NCI-H146 (cell line): ENCODE measurements around the gene NIP7.
"Not testable (repeated sequence)": the region's sequence is repeated elsewhere in the genome, so short reads cannot be mapped to it uniquely, and the experiment has no call there.

ENCODE experiments used
- DNase-seq: peaks from one replicate; lab custom pipeline; 2025; lab: John Stamatoyannopoulos, UW

NIP7 gene

DNA sequence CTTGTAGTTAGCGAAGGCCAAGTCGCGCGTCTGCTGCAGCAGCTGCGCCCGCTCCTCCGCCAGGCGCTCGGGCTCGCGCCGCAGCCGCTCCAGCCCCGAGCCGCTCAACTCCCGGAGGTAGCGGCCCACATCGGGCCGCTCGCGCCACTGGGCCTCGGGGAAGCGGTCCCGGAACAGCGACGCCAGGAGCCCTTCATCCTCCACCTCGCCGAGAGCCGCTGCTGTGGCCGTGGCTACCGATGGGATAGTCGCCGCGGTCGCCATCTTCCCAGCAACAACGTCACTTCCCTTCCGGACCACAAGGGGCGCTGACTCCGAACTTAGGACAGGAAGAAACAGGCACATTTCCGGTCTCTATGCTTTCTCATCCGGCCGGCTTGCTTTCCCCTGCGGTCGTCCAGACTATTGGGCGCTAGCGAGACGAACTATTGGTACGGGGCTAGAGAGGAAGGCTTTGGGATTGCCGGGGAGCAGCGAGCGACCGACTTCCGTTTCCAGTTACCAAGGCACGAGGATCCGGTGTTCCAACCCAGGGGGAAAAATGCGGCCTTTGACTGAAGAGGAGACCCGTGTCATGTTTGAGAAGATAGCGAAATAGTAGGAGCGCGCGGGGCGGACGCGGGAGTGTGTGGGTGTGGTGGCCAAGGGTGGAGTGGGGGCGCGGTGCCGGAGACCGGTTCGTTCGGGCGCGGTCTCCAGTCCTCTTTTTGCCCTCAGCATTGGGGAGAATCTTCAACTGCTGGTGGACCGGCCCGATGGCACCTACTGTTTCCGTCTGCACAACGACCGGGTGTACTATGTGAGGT is at the start of gene NIP7, which contains the start of gene COG8:
Gene NIP7, plus strand, starts transcription at position 484 of the 806 bp plus-strand sequence. Its CDS starts 58 bp downstream, at position 542.
Gene COG8, minus strand, starts transcription at position 276 of the 806 bp plus-strand sequence. Its CDS starts 12 bp downstream, at position 264.
- DNase-seq, result peak; percentile 96

- not testable (repeated sequence) for DNase-seq
Measured at GRCh38 chr16:69291657-69292056, 47.9 kb upstream of the NIP7 start.

- no peak for DNase-seq
Measured at GRCh38 chr16:69293401-69293800, 46.2 kb upstream of the NIP7 start.

DNA sequence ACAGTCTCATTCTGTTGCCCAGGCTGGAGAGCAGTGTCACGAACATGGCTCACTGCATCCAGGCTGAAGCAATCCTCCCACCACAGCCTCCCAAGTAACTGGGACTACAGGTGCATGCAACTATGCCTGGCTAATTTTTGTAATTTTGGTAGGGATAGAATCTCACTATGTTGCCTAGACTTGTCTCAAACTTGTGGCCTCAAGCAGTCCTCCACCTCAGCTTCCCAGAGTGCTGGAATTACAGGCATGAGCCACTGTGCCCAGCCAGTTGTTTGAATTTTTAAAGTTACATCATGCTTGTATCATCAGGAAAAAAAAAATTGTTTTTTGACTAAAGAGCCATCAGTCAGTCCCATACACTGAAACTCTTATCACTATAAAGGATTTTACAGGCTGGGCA is 45.5 kb upstream of the NIP7 start:
- no peak for DNase-seq

DNA sequence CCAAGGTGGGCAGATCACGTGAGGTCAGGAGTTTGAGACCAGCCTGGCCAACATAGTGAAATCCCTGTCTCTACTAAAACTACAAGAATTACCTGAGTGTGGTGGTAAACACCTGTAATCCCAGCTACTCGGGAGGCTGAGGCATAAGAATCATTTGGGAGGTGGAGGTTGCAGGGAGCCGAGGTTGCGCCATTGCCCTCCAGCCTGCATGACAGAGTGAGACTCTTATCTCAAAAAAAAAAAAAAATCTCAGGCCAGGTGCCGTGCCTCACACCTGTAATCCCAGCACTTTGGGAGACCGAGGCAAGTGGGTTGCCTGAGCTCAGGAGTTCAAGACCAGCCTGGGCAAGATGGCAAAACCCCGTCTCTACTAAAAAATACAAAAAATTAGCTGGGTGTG is 42.8 kb upstream of the NIP7 start:
- not testable (repeated sequence) for DNase-seq

- no peak for DNase-seq
Measured at GRCh38 chr16:69298261-69298660, 41.3 kb upstream of the NIP7 start.

- no peak for DNase-seq
Measured at GRCh38 chr16:69301187-69301586, 38.4 kb upstream of the NIP7 start.

DNA sequence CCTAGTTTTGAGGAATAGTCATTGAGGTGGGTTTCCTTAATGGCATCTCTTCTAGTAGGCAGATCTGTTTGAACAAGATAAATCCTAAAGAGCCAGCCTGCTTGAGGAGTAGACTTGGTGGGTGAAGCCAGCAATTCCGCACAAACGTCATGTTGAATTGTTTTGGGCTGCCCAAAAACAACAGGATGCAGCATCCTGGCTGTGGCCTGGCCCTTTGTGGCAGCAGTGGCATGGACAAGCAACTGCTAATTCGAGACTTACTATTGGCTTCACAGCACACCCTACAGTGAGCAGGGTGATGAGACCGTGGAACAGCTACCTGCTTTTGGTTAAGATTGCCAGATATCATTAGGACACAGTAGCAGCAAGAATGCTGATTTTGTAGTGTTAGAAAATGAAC is 37.7 kb upstream of the NIP7 start:
- no peak for DNase-seq

DNA sequence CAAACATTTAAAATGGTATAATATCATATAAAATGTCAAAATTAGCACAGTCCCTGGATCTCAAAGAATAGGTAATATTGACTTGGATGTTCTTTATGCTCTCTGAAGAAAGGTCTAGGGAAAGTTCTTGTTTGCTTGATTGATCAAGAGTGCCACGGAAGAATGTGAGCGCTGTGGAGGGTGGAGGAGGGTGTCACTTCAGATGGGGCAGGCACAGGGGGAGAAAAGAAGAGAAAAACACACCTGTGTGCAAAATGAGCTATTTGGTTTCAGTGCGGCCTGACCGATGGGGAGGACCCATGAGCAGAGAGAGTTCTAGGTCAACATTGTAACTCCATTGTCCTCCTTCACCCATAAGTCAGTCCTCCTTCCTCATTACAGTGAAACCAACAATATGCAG is 37.3 kb upstream of the NIP7 start:
- no peak for DNase-seq

- DNase-seq, result no peak
Measured at GRCh38 chr16:69306031-69306430, 33.5 kb upstream of the NIP7 start.

DNA sequence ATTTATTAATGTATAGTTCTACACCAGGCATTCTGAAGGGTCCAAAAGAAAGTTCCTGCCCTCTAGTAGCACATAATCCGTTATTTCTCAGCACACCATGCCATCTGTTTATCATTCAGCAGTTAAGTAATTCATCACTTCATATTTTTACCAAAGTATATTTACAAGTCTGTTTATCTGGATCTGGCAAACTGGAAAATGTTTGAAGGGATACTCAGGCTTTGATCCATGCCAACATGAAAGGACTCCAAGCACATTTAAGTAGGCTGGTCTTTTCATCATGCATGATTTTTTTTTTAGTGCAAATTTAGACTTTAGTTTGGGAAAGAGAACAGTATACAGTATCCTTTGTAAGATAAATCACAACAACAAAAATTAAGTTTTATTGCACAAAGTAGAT is 32.5 kb upstream of the NIP7 start:
- no peak for DNase-seq

DNA sequence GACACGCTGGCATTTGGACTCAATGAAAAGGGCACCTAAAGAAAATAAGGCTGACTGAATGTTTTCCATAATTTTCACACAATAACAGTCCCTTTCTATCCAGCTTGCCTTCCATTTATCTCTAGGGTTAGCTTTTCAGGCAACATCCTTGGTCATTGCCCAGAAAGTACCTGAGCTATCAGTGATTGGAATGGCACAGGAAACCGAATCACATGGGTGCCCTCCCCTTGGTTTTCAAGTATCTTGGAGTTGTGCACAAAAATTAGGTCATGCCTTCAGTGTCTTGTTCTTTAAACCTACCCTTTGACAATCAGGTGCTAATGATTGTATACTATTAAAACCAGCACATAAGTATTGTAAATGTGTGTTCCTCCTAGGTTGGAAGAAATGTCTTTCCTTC is 31.7 kb upstream of the NIP7 start:
- no peak for DNase-seq

- no peak for DNase-seq
Measured at GRCh38 chr16:69309316-69309715, 30.3 kb upstream of the NIP7 start.

DNA sequence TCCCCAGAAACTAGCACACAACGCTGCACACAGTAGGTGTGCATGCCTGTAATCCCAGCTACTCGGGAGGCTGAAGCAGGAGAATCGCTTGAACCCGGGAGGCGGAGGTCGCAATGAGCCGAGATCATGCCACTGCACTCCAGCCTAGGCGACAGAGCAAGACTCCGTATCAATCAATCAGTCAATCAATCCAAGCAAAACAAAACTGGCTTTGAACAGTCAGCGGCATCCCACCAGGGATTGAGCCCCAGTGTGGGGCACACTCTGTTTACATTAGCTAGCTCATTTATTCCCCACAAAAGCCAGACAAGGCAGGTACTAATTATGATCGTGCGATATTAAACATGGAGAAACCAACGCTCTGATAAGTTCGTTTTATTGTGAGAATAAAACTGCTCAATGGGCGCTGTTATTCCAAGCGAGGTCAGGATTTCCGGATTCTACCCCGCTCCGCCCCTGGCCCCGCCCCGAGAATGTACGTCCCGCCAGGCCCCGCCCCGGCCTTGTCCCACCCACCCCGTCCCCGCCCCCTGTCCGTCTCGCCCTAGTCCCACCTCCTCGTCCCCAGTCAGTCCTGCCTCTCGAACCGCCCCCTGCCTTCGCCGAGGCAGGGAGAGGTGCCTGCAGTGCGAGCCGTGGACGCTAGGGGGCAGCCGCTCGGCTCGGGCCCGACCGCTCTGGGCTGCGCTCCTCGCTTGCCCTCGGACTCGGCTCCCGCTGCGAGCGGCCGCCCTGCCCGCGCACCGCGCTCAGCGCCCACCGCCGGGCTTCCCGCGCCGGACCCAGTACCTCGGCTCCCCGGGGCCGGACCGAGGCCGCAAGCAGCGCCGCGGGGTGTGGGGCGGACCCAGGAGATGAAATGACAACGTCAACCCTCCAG is 28.7 kb upstream of the NIP7 start, which contains the start of gene VPS4A:
Gene VPS4A, plus strand, starts transcription at position 698 of the 880 bp plus-strand sequence. Its CDS starts 162 bp downstream, at position 860.
- peak; percentile 91 for DNase-seq

DNA sequence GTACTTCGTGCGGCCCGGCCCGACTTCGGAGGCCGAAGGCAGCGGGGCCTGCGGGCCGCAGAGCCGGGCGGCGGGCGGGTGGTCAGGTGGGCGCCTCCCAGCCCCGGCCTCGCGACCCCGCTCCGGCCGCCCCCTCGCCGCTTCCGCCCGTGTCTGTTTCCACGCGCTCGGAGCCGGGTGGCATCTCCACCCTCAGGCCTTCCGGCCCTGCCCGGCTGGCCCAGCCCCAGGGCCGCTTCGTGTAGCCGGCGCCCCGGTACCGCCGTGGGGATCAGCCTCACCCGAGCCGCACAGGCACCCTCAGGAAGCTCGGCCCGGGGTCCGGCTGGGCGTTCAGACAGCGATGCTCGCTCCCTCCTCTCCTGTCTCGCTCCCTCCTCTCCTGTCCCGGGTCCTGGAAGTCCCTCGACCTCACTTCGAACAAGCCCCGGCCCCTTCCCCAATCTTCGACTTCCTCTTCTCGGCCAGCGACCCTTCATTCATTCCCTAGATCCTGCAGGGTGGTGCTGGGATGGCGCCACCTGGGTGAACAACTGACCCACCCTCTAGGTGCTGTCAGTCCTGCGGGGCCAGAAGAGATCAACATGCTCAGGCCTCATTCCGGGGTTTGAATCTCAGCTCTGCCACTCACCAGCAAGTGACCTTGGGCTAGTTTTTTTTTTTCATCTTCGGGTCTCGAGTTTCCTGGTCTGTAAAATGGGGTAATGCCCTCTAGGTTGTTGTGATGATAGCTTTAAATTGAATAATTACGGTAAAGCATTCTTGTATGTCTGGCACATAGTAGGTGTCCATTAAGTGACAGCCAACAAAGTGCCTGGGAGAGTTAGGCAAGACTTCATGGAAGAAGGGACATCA is 27.8 kb upstream of the NIP7 start:
- no peak for DNase-seq

DNA sequence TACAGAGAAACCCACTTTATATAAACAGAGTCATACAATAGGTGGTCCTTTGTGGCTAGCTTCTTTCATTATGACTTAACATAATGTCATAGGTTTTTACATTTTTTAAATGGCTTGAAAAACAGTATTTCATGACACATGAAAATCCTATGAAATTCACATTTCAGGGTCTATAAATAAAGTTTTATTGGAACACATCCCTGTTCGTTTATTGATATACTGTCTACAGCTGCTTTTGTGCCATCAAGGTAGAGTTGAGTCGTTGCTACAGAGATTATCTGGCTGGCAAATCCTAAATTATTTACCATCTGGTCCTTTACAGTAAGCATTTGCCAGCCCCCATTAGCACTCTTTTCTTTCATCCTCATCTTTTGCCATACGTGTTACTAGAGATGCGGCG is 26.1 kb upstream of the NIP7 start:
- no peak for DNase-seq

DNA sequence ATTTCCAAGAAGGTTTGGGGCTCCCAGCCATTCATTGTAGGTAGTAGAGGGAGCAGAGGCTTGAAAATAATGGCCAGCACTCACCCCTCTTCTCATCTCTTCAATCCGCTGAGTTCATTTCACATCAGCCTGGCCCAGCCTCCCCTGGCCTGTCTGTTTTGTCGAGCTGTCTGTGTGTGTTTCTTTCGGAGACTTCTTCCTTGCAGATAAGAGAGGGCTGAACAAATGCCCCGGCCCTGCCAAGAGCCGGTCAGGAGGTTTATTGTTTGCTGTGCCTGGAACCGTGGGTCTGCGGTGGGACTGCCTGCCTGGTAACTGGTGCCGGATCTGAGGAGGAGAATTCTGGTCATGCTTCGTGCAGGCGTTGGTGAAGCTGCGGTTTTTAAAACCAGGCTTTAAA is 25.0 kb upstream of the NIP7 start:
- DNase-seq, result no peak

GRCh38 chr16:69315486-69316311 is 23.9 kb upstream of the NIP7 start:
- no peak for DNase-seq

- no peak for DNase-seq
Measured at GRCh38 chr16:69316595-69317034, 23.0 kb upstream of the NIP7 start.

DNA sequence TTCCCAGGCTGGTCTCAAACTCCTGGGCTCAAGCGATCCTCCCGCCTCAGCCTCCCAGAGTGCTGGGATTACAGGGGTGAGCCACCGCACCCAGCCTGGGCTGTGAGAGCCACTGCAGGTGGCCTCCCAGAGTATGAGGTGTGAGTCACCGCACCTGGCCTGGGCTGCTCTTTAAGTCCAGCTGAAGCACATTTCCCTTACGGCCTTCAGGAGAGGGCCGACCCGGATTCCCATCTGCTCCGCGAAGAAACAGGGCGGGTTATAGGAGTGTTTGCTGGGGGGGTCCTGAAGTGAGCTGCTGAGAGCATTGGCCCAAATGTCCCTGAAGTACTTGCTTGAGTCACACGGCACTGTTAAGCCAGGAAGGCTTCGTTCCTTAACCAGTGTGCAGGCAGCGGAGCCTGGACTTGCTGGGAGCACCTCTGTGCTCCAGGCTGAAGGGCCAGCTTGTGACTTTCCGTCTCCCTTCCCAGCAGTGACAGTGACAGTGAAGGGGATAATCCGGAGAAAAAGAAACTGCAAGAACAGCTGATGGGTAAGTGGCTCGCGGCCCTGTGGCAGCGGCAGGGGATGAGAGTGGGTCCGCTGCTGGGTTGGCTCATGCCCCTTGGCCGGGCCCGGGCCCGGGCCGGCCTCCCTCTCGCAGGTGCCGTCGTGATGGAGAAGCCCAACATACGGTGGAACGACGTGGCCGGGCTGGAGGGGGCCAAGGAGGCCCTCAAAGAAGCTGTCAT is 21.2 kb upstream of the NIP7 start:
- no peak for DNase-seq
